GM08714 (cell line): ENCODE data around the gene GAS2L2.

ENCODE experiments used
- H3K4me3 ChIP-seq: fragments of 200-500 bp; sonication (Bioruptor generic); 2 replicates; pipeline ENCODE4 v1.5.1; 2014; ENCODE audit warnings: mild to moderate bottlenecking, low read length, inconsistent platforms
- ZNF274 ChIP-seq: IDR thresholded peaks from 2 replicates; pipeline ENCODE4 v1.6.1; 2012; ENCODE audit warnings: mild to moderate bottlenecking, low read depth, low read length

Gene GAS2L2

GRCh38 chr17:35780950-35781349 is 27.9 kb upstream of the GAS2L2 start:
- TF ChIP-seq ZNF274, result no peak
- H3K4me3 ChIP-seq, result no peak overlapping the region

GRCh38 chr17:35778641-35779196 is 25.7 kb upstream of the GAS2L2 start:
- no peak for TF ChIP-seq ZNF274
- no peak overlapping the region for H3K4me3 ChIP-seq

- no peak overlapping the region for H3K4me3 ChIP-seq
- no peak for TF ChIP-seq ZNF274
These were observed 22.5 kb upstream of the GAS2L2 start for GRCh38 chr17:35775583-35775982.

GRCh38 chr17:35775039-35775438 is 22.0 kb upstream of the GAS2L2 start:
- no peak overlapping the region for H3K4me3 ChIP-seq
- TF ChIP-seq ZNF274, result no peak

- no peak for TF ChIP-seq ZNF274
- H3K4me3 ChIP-seq, result no peak overlapping the region
These were observed 21.5 kb upstream of the GAS2L2 start for GRCh38 chr17:35774499-35774898.

- no peak for TF ChIP-seq ZNF274
- no peak overlapping the region for H3K4me3 ChIP-seq
These were observed 20.8 kb upstream of the GAS2L2 start for GRCh38 chr17:35773679-35774425.

GRCh38 chr17:35773129-35773528 is 20.1 kb upstream of the GAS2L2 start:
- no peak for TF ChIP-seq ZNF274

GRCh38 chr17:35769895-35770486 is 17.0 kb upstream of the GAS2L2 start:
- no peak overlapping the region for H3K4me3 ChIP-seq
- no peak for TF ChIP-seq ZNF274

More at GRCh38 chr17:35773129-35773528, 20.1 kb upstream of the GAS2L2 start:
- H3K4me3 ChIP-seq, result no peak overlapping the region

- no peak for TF ChIP-seq ZNF274
- no peak overlapping the region for H3K4me3 ChIP-seq
These were observed 15.8 kb upstream of the GAS2L2 start for GRCh38 chr17:35768797-35769196.

GRCh38 chr17:35766903-35767510 is 14.0 kb upstream of the GAS2L2 start:
- TF ChIP-seq ZNF274, result no peak
- H3K4me3 ChIP-seq, result no peak overlapping the region

- H3K4me3 ChIP-seq, result no peak overlapping the region
- no peak for TF ChIP-seq ZNF274
These were observed 13.4 kb upstream of the GAS2L2 start for GRCh38 chr17:35766489-35766877.

GRCh38 chr17:35765756-35766488 is 12.9 kb upstream of the GAS2L2 start:
- no peak overlapping the region for H3K4me3 ChIP-seq
- no peak for TF ChIP-seq ZNF274

- no peak for TF ChIP-seq ZNF274
- H3K4me3 ChIP-seq, result no peak overlapping the region
These were observed 12.2 kb upstream of the GAS2L2 start for GRCh38 chr17:35765086-35765710.
